Neural progenitor cell (in vitro differentiated cells): ENCODE measurements around the gene MAPK10.

Source experiments
- CTCF ChIP-seq: fragments of 200-600 bp; sonication (generic); IDR thresholded peaks from 2 replicates; pipeline ENCODE4 v1.5.1; 2017; ENCODE audit warnings: antibody characterized with exemption, mild to moderate bottlenecking
- EZH2phosphoT487 ChIP-seq: fragments of 200-600 bp; sonication (generic); IDR thresholded peaks from 2 replicates; pipeline ENCODE4 v1.6.1; 2017; ENCODE audit warnings: antibody characterized with exemption

DNA sequence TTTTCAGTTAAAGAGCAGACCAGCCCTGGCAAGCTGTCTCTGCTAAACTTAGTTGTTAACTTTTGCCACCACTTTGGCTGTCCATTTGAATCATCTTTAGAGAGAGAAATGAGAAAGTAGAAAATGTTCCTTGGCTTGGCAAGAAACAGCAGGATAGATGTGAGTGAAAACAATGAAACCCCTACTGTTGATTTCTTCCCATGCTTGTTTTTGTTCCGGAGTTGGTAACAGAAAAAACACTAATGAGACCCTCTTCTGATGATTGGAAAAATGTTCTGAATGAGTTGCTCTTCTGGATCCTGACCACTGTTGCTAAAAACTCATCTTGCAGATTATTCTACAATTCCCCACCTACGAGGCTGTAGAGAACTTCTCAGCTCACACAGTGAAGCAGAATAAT, 203.3 kb downstream of the MAPK10 start:
- TF ChIP-seq CTCF (no peak), EZH2phosphoT487 (no peak)
